SH-SY5Y (cell line): Measurements from ENCODE around the gene KLK12.

ENCODE experiments used
- GATA2 ChIP-seq: IDR thresholded peaks from 2 replicates; pipeline ENCODE4 v1.6.1; 2011; ENCODE audit warnings: mild to moderate bottlenecking, low read depth, low read length
- GATA3 ChIP-seq: IDR thresholded peaks from 2 replicates; pipeline ENCODE4 v1.6.1; 2011; ENCODE audit warnings: low read depth, mild to moderate bottlenecking, low read length, moderate library complexity

KLK12 gene

DNA sequence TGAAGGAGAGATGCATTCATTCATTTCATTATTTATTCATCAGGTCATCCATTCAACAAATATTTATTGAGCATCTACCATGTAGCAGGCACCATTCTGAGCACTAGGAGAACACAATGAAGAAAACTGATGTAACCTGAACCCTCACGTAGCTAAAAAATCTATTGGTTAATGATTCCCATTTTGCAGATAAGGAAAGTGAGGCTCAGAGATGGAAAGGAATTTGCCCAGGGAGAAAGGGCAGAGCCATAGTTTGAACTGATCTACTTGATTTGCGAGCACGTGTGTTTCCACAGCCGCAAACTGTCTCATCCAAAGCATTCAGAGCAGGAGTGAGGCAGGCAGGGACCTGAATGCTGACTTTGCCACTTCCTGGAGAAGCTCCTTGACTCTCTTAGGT, 36.1 kb downstream of the KLK12 start:
- TF ChIP-seq GATA2: no peak
- TF ChIP-seq GATA3: no peak

DNA sequence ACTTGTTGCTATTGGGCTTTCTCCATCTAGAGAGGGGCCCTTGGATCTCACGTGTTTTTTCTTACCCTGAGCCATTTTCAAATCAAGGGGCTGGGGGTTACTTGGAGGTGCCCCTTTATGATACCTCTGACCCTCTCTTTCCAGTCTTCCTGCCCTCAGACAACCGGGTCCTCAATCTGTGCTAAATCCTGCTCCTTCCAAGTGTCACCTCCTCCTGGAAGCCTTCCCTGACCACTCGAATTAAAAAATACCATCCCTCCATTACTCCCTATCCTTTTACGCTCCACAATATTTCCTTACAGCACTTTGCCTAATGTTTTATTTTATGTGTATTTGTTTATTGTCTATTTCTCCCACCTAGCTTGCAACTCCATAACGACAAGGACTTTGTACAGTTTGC, 36.7 kb downstream of the KLK12 start:
- TF ChIP-seq GATA2 (no peak), GATA3 (no peak)

DNA sequence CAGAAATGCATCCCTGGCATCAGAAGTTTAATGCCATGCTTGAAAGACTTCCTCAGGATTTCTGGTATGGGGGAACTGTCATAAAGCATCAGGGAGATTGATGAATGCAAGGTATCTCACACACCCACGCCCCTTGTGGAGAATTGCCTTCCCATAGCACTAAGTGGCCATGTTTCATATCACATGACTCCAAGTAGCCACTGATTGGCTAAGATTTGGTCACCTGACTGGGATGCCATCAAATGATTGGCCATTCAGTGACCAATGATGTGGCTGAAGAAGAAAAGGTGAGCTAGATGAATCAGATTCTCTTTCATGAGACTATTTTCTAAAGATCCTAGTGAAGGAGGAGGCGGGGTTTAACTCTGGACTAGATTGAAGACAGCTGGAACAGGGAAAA, 40.7 kb downstream of the KLK12 start:
- TF ChIP-seq GATA3: no peak
- no peak for TF ChIP-seq GATA2

DNA sequence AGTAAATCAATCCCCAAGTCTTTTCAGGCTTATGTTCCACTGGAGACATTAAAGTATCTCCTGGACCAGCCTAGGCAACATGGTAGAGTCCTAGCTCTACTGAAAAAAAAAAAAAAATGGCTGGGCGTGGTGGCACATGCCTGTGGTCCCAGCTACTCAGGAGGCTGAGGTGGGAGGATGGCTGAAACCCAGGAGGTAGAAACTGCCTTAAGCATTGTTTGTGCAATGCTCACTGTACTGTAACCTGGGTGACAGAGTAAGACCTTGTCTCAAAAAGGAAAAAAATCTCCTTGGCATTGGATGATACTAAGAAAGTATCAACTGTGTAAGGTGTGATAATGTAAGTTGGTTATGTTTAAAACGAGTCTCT, 42.2 kb downstream of the KLK12 start:
- TF ChIP-seq GATA2: no peak

DNA sequence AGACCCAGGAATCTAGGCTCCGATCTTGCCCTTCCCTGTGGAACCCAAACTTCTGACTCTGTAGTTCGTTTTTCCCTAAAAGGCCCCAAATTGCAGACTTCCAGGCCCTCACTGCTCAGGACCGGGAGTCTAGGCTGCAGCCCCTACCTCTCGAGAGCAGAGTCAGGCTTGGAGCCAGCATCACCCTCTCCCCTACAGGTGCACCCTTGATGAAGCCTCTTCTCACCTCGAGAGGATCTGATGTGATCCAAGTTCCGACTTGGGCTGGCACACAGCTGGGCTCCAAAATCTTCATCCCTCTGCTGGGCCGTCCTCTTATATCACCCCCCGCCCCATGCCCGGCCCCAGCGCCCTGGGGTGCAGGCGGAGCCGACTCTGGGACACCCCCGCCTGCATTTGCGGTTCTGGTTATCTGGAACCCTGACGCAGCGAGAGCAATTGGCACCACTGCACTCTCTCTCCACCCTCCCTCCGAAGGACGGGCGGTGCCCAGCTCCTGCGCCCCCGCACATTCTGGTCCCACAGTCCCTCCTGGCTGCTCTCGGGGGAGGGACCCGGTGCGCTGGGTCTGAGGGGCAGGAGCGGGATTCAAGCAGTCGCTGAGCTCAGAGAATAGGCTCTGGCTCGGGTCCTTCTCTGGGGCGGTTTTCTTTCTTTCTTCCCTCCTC, 51.0 kb downstream of the KLK12 start, which contains the start of gene KLK7:
KLK7 (minus strand) TSS at position 293 of the 668 bp plus-strand sequence. CDS start 1,518 bp downstream, outside the sequence.
- no peak for TF ChIP-seq GATA2
- TF ChIP-seq GATA3: no peak

DNA sequence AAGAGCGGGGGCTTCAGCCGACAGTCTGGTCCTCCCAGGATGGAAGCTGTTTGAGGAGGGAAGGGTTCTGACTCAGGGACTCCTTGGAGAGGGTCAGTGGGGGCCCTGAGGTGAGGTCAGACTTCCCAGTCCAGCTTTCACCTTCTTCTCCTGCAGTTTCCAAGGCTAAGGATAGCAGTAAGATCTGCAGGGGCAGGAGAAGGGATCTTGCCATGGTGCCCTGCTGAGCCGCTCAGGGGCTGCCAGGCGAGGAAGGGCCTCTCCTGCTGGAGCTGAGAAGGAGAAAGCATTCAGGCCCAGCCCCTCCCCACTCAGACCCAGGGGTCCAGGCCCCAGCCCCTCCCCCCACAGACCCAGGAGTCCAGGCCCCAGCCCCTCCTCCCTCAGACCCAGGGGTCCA, 52.6 kb downstream of the KLK12 start:
- no peak for TF ChIP-seq GATA3
- no peak for TF ChIP-seq GATA2

DNA sequence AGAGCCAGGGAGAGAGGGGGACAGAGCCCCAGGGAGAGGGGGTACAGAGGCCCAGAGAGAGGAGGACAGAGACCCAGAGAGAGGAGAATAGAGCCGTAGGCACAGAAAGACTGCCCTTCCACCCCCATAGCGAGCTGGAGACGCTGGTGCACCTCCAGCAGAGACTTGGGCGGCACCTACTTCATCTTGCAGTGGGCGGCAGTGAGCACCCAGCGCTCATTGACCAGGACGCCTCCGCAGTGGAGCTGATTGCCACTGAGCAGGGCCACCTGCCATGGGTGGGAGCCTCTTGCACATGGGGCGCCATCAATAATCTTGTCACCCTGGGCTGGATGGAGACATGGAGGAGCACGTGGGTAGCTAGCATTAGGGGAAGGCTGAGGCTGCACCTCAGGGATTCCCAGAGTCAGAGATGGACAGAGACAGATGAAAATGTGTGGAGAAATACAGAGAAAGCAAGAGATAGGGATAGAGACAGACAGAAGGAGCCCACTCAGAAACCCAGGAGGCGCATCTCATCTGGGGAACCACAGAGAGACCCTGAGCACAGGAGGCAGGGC, 53.1 kb downstream of the KLK12 start:
- TF ChIP-seq GATA2 (no peak), GATA3 (no peak)

DNA sequence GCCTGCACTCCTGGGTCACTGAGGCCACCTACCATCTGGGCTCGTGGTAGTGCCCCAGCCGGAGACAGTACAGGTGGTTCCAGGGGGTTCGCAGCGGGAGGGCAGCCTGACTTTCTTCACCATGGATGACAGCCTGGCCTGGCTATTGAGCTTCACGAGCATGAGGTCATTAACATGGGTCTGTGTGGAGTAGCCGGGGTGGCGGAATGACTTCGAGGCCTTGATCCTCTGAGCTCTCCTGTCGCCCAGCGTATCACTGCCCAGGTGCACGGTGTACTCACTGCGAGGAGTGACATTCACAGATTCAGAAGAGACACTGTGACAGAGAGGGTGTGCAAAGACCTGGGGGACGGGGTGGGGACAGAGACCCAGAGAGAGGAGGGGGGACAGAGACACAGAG, 54.6 kb downstream of the KLK12 start:
- TF ChIP-seq GATA2 (no peak), GATA3 (no peak)

DNA sequence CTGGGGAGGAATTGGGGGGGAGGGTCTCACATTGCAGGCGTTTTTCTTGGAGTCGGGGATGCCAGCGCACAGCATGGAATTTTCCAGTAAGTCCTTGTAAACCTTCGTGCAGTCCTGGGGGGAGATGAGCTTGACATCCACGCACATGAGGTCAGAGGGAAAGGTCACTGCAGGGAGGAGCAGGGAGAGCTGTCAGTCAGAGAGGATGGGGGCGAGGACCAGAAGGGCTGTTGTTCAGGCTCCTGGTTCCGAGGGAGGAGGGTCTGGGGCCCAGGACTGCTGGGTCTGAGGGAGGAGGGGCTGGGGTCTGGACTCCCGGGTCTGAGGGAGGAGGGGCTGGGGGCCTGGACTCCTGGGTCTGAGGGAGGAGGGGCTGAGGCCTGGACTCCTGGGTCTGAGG, 55.0 kb downstream of the KLK12 start:
- TF ChIP-seq GATA2: no peak
